DND-41 (cell line): ENCODE results near the gene MAP2K1.

ENCODE experiments used
- ATAC-seq: fragments of 200-7000 bp; cut with Tn5 transposase; 3 replicates; pipeline ENCODE4 v1.9.1; 2021; ENCODE audit warnings: low read depth; ENCODE audit not compliant: insufficient read depth
- DNase-seq: peaks from one replicate; pipeline ENCODE4 v3.0.0-alpha.2; 2020
- H2AFZ ChIP-seq: 2 replicates; pipeline ENCODE4 v1.6.0; 2012; ENCODE audit warnings: low read depth, low read length
- H3K27ac ChIP-seq: 2 replicates; pipeline ENCODE4 v1.5.1; 2012; ENCODE audit warnings: low read length, inconsistent platforms
- H3K27me3 ChIP-seq: fragments of 200-600 bp; sonication (generic); 2 replicates; pipeline ENCODE4 v1.6.0; 2012; ENCODE audit warnings: low read length, mild to moderate bottlenecking, inconsistent platforms; ENCODE audit not compliant: insufficient read depth, poor library complexity
- H3K36me3 ChIP-seq: 2 replicates; pipeline ENCODE4 v1.5.1; 2012; ENCODE audit warnings: low read length, inconsistent platforms; ENCODE audit not compliant: insufficient read depth
- H3K4me1 ChIP-seq: 2 replicates; pipeline ENCODE4 v1.5.1; 2012; ENCODE audit warnings: mild to moderate bottlenecking, low read length; ENCODE audit not compliant: insufficient read depth
- H3K4me2 ChIP-seq: 2 replicates; pipeline ENCODE4 v1.6.0; 2012; ENCODE audit warnings: mild to moderate bottlenecking, moderate library complexity, low read length, inconsistent platforms; ENCODE audit not compliant: insufficient read depth
- H3K4me3 ChIP-seq, 2 experiments: fragments of 200-600 bp in 1 of 2; shearing (Covaris generic) in 1 of 2; 2 replicates each; pipeline ENCODE4 v1.5.1; 2012 to 2016; ENCODE audit warnings: inconsistent platforms in 2 of 2, low read length in 2 of 2, mild to moderate bottlenecking in 2 of 2, low read depth in 1 of 2, moderate library complexity in 1 of 2
- H3K79me2 ChIP-seq: 2 replicates; pipeline ENCODE4 v1.6.0; 2012; ENCODE audit warnings: low read length, inconsistent platforms; ENCODE audit not compliant: insufficient read depth
- H3K9ac ChIP-seq: 2 replicates; pipeline ENCODE4 v1.6.0; 2012; ENCODE audit warnings: low read depth, mild to moderate bottlenecking, inconsistent platforms, low read length, moderate library complexity
- H3K9me3 ChIP-seq: 2 replicates; pipeline ENCODE4 v1.5.1; 2012; ENCODE audit warnings: low read length, moderate library complexity, mild to moderate bottlenecking, inconsistent platforms; ENCODE audit not compliant: insufficient read depth, severe bottlenecking
- H4K20me1 ChIP-seq: 2 replicates; pipeline ENCODE4 v1.6.0; 2012; ENCODE audit warnings: low read length; ENCODE audit not compliant: insufficient read depth
- CTCF ChIP-seq: IDR thresholded peaks from 2 replicates; pipeline ENCODE4 v1.5.1; 2012; ENCODE audit warnings: borderline replicate concordance, low read length, moderate library complexity, mild to moderate bottlenecking; ENCODE audit not compliant: poor library complexity, severe bottlenecking; ENCODE audit errors: extremely low read depth
- EZH2 ChIP-seq: IDR thresholded peaks from 3 replicates; pipeline ENCODE4 v1.6.1; 2012; ENCODE audit warnings: borderline replicate concordance, low read depth, mild to moderate bottlenecking, moderate library complexity, low read length, inconsistent platforms; ENCODE audit not compliant: severe bottlenecking

MAP2K1 gene

GRCh38 chr15:66523926-66524325 is 137.2 kb downstream of the MAP2K1 start:
- Histone ChIP-seq H3K36me3 (peaks cover 64% of the 10 kb centered on the region), H4K20me1 (no peaks in the 10 kb centered on the region)

GRCh38 chr15:66524838-66525237 is 138.1 kb downstream of the MAP2K1 start:
- H3K79me2 ChIP-seq, result peaks cover 2% of the 10 kb centered on the region; the same call in 1 of the 2 replicates
- no peak overlapping the region for H3K9ac ChIP-seq
- H2AFZ ChIP-seq, result no peak overlapping the region
- TF ChIP-seq CTCF (no peak), EZH2 (no peak)
- no peak overlapping the region for H3K27ac ChIP-seq
- ATAC-seq (no peak), DNase-seq (no peak)
- no peak overlapping the region for H3K4me2 ChIP-seq
- peaks cover 68% of the 10 kb centered on the region for H3K36me3 ChIP-seq
- H3K9me3 ChIP-seq, result no peaks in the 10 kb centered on the region
- H3K4me3 ChIP-seq, result no peak overlapping the region
- H4K20me1 ChIP-seq, result no peaks in the 10 kb centered on the region
- no peaks in the 10 kb centered on the region for H3K4me1 ChIP-seq
- H3K27me3 ChIP-seq, result no peaks in the 10 kb centered on the region

More at GRCh38 chr15:66523926-66524325, 137.2 kb downstream of the MAP2K1 start:
- no peaks in the 10 kb centered on the region for H3K27me3 ChIP-seq
- no peak overlapping the region for H3K9ac ChIP-seq
- no peak for ATAC-seq
- DNase-seq, result no peak
- H3K9me3 ChIP-seq, result no peaks in the 10 kb centered on the region
- H2AFZ ChIP-seq, result no peak overlapping the region
- no peak for TF ChIP-seq CTCF
- TF ChIP-seq EZH2, result no peak
- no peaks in the 10 kb centered on the region for H3K4me1 ChIP-seq
- no peak overlapping the region for H3K4me2 ChIP-seq
- H3K27ac ChIP-seq, result no peak overlapping the region
- peaks cover 2% of the 10 kb centered on the region; the same call in 1 of the 2 replicates for H3K79me2 ChIP-seq
- H3K4me3 ChIP-seq, result no peak overlapping the region

- Histone ChIP-seq H3K9me3 (no peaks in the 10 kb centered on the region), H3K4me1 (no peaks in the 10 kb centered on the region), H3K27ac (no peak overlapping the region), H3K9ac (no peak overlapping the region), H4K20me1 (no peaks in the 10 kb centered on the region), H2AFZ (no peak overlapping the region), H3K4me3 (no peak overlapping the region), H3K79me2 (no peaks in the 10 kb centered on the region), H3K4me2 (no peak overlapping the region), H3K36me3 (peaks cover 57% of the 10 kb centered on the region), H3K27me3 (no peaks in the 10 kb centered on the region)
- no peak for DNase-seq
- TF ChIP-seq CTCF (no peak), EZH2 (no peak)
- no peak for ATAC-seq
These were observed 148.3 kb downstream of the MAP2K1 start for GRCh38 chr15:66535056-66535455.
